NCI-H226 (cell line): ENCODE results near the gene TSPAN3.

Experiments used
- DNase-seq: peaks from one replicate; pipeline ENCODE4 v3.0.0-alpha.2; 2015

TSPAN3 gene

GRCh38 chr15:77083381-77084160, 12.7 kb upstream of the TSPAN3 start:
- peak; percentile 100 for DNase-seq

DNA sequence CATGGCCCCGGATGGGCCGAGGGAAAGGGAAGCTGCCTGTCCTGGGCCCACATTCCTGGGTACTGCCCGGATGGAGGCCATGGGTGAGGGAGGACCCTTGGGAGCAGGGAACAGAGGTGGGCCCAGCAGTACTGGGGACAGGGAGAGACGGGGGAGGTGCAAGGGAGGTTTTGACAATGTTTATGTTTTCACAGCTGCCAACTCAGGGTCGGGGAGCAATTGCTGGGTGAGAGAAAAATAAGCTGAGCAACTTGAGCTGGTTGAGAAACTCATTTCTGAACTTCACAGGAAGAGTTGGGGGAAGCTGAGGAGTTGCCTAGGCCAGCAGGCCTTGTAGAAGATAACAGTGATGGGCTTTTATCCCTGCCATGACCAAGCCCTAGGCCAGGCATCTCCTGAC, 11.1 kb upstream of the TSPAN3 start:
- no peak for DNase-seq

DNA sequence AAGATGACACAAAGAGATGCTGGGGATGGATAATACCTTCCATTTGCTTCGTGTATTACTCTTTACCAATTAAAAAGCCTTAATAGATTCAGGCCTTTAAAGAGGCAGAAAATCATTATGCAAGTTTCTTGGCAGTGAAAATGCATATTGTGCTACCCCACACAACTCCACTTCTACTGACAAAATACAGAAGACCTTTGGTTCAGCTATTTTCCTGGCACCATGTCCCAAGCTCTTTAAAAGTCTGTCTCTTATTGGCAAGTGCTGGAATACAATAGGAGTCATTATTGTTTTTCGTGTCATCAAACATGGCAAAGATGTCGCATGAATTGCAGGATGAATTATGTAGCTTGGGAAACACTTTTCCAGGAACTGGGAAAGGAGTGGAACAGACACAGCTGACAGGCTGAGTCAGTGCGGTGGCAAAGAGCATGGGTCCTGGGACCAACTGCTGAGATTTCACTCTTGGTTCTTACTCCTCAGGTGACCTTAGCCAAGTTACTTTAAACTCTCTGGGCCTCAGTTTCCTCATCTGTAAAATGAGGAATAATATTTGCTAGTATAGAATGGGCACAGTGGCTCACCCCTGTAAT, 5.5 kb upstream of the TSPAN3 start:
- no peak for DNase-seq

- DNase-seq: peak; percentile 68
Measured at GRCh38 chr15:77075528-77075927, 4.6 kb upstream of the TSPAN3 start.

DNA sequence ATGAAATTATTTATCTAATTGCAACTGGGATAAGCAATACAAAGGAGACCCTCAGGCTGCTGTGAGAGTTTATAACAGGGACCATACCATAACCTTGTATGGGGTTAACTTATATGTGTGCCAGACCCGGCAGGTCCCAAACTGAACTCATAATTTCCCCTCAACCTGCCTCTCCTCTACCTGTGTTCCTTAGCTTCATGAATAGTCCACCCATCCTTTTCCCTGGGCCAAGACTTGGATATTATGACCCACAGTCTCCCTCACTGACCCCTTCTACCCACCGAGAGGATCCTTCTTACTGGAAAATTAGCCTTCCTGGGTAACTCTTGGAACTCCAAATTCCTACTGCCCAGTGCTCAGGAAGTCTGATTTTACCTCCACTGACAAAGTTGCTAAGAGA, 3.4 kb upstream of the TSPAN3 start:
- no peak for DNase-seq

DNA sequence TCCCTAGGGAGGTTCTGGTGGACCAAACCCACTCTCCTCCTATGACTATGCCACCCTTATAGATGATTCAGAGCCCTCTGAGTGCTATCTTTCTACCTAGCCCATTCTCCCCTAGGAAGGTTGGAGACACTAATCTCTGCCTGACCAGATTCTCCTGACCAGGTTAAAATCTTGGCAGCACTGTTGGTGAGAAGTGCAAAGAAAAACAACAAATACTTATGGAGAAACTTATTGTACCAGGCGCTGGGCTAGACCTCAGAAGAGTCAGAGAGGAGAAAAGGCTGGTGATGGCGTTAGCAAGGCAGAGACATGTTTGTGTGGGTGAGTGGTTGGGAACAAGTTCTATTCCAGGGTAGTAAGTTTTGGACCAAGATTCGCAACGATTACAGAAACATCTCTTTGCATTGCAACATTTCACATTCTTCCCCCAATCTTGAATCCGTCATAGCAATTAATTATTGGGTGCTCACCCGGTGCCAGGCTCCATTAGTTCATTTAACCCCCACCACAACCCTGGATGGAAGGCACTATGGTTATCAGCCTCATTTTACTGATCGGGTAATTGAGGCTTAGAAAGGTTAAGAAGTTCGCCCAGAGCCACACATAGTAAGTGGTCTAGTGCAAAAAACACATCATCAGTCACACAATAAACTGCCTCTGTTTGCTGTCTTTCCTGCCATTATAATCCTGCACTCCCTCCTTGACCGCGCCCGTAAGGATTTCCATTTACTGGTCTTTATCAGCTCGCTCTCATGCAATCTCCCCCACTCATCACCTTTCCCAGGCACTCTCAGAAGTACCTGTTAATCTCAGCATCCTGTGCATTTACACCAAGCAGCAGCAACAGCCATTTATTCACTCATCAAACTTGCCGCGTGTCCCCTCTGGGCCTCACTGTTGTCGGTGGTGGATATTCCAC, 655 bp upstream of the TSPAN3 start:
- no peak for DNase-seq

DNA sequence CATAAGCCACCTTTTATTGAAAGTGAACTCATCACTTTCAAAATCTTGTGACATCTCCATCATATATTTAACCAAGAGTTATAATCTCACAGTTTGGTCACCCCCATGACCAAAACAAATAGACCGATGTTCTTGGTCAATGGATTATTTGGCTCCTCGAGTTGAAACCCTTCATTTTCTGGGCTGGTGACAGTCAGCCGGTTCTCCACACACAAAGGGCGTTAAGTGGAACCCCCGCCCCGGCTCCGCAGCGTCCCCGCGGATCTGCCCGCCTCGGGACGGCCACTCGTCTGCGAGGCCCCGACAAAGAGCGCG, 772 bp downstream of the TSPAN3 start:
- no peak for DNase-seq

DNA sequence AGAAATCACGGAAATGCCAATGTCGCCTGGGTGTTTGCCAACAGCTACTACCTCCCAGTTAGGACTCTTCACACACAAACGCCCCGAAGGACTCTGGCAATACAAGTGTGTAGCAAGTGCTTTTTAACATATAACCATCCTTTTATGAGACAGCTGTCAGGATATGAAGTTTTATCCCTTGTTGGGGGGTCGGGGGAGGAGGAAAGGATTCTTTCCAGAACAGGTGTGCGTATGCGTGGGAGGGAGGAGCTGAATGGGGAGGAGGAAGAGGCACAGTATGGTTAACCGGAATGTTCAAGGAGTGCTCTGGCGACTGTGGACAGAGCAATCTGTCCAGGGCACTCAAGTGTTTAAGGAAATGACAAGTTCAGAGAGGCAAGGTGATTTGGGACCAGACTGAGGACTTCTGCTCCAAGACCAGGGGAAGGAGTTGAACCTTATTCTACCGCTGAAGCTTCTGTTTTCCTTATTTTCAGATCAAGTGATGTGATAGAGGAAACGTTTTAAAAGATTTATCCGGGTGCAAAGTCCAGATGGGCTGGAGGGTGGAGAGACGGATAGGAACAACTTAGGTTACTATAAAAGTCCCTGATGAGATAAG, 1.3 kb downstream of the TSPAN3 start:
- DNase-seq: no peak

DNA sequence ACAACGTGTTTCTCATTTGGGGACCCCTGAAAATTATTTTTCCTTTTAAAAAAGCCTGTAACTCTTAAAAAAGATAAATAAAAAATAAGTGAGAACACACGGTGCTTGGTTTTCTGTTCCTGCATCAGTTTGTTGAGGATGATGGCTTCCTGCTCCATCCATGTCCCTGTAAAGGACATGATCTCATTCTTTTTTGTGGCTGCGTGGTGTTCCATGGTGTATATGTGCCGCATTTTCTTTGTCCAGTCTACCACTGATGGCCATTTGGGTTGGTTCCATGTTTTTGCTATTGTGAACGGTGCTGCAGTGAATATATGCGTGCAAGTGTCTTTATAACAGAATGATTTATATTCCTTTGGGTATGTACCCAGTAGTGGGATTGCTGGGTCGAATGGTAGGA, 2.3 kb downstream of the TSPAN3 start:
- no peak for DNase-seq

DNA sequence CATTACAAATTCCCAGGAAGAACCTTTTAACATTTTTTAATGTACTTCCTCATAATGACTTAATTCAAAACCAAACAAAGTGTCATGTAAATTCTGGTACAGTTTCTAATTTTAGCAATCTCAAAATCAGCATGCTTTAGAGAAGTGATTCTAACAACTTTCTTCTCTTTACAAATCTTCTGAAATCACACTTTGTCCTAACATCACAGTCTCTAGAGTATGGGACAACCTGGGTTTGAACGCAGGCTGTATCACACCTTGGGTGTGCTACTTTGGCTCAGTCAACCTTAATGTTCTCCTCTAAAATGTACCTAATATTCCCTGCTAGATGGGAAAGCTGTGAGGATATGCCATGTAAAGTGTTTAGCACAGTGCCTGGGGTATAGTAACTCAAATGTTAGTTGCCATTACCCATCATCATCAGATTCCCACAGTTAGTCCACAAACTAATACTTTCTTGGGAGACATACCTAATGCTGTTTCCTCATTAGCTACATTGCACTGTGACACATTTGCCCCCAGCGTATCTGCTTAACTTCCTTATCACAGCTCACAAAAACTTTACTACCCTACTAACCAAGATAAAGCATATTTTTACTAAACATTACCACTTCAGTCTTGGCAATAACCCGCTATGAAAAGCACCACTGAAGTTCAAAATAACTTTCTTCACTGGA, 3.1 kb downstream of the TSPAN3 start:
- DNase-seq: no peak

- peak; percentile 35 for DNase-seq
Measured at GRCh38 chr15:77066971-77067690, 3.8 kb downstream of the TSPAN3 start.

DNA sequence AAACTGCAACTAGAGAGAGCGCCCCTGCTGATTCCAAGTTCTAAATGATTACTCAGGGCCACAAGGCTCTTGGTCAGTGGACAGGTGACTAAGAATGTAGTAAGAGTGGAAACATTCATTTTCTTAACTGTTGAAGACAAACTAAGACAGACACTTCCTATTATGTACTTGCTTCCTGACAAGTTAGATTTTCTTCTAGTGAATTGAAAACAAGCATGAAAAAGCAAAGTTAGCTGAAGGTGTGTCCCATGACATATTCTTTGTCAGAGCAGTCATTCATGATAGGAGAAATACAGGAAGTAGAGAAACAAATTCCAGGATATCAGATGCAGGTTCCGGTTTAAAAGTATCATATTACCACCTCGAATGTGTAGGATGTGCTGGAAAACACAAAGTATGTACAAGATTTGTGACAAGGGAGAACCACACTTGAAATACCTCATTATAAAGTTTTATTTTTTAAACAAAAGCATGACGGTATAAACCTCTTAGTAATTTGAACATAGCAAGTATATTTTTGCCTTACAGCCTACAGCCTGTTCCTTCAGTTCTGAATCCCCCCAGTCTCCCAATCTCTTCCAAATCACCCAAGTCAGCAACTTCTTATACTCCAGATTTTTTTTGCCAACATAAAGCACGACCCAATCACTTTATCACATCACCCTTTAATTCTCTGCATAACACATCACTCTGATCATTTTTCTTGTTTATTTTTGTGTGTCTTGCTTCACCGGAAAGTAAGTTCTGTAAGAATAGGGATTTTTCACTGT, 6.2 kb downstream of the TSPAN3 start:
- peak; percentile 71 for DNase-seq

DNA sequence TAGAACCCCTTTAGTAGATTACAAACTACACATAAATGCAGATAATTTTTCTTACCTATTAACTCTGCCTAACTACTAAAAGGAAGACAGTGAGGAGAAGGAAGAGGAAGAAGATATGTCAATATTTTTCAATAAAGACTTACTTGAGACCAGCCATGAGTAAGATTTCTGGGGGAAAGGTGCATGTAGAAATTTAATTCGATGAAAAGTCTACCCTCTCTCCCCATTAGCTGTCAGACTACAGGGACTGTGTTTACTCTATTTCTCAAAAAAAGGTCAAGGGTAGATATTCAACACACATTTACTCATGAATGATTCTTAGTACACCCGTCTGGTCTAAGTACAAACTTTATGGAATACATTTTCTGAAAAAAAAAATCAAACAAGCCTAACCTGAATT, 6.8 kb downstream of the TSPAN3 start:
- no peak for DNase-seq

DNA sequence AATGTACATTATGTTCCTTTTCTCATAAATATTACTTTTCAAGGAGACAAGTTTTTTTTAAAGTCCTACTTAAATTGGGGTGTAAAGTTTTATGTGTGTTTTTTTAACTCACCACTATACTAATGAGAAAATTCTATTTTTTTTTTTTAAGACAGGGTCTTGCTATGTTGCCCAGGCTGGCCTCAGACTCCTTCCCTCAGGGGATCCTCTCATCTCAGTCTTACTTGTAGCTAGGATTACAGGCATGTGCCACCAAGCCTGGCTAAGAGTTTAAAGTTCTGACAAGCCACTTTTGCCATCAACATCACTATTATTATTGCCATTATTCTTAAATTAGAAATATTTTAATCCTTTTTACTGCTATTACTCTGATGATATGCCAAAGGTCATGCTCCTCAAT, 7.7 kb downstream of the TSPAN3 start:
- DNase-seq: no peak

DNA sequence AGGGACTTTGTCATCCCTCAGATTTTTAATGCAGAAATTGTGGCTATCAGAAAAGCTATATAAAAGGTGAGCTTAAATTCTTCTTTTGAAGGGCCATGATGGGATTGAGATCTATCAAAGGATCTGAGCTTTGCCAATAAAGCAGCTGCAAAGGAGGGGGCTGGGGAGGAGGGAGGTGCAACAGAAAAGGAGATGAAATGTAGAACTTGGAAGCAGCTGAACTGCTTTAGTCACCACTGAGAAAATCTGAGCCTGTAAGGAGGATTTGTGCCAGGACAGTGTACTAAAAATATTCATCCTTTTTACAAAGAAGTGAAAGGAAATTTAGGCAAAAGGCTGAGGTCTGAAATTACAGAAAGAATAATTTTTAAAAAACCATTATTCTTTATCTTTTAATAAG, 10.4 kb downstream of the TSPAN3 start:
- peak; percentile 13 for DNase-seq

GRCh38 chr15:77059786-77060361, 11.0 kb downstream of the TSPAN3 start:
- peak; percentile 1 for DNase-seq

- no peak for DNase-seq
Measured at GRCh38 chr15:77058468-77058867, 12.4 kb downstream of the TSPAN3 start.

- peak; percentile 96 for DNase-seq
Measured at GRCh38 chr15:77057685-77058084, 13.2 kb downstream of the TSPAN3 start.

- peak; percentile 61 for DNase-seq
Measured at GRCh38 chr15:77057072-77057471, 13.8 kb downstream of the TSPAN3 start.

GRCh38 chr15:77053709-77054108, 17.2 kb downstream of the TSPAN3 start:
- peak; percentile 94 for DNase-seq

- no peak for DNase-seq
Measured at GRCh38 chr15:77052556-77052955, 18.4 kb downstream of the TSPAN3 start.
